ENCODE measurements around the gene EGFL8. TPM values are rescaled to one million over a fixed set of nuclear protein-coding genes. Genes with fewer than 3 reads are reported as not detected.

EGFL8 gene
- total and polyA plus RNA-seq, 9 of the 15 experiments (the other 6 are each of a cell fraction or from before 2014, with no cell fraction given): 2.2 to 47.4 (median 14.2) TPM

GRCh38 chr6:32167761-32168262 is 3.4 kb downstream of the EGFL8 start (continued):
- no peak for TF ChIP-seq GABPB2 (CRISPR knock-in tag; conservative IDR thresholded peaks at IDR 0.05)
- no peak for TF ChIP-seq ZBTB49 (CRISPR knock-in tag; IDR thresholded peaks at IDR 0.05; ENCODE audit: borderline replicate concordance)
- no peak for TF ChIP-seq LARP7 (IDR thresholded peaks at IDR 0.05)
- TF ChIP-seq RBM22 (IDR thresholded peaks at IDR 0.05; ENCODE audit: low read depth, low read length, poor library complexity, severe bottlenecking): no peak
- TF ChIP-seq, protein P1, sequence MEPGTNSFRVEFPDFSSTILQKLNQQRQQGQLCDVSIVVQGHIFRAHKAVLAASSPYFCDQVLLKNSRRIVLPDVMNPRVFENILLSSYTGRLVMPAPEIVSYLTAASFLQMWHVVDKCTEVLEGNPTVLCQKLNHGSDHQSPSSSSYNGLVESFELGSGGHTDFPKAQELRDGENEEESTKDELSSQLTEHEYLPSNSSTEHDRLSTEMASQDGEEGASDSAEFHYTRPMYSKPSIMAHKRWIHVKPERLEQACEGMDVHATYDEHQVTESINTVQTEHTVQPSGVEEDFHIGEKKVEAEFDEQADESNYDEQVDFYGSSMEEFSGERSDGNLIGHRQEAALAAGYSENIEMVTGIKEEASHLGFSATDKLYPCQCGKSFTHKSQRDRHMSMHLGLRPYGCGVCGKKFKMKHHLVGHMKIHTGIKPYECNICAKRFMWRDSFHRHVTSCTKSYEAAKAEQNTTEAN (CRISPR knock-in tag; IDR thresholded peaks at IDR 0.05): no peak
- TF ChIP-seq COPS2 (conservative IDR thresholded peaks at IDR 0.05): no peak
- no peak for TF ChIP-seq CEBPG (CRISPR knock-in tag; IDR thresholded peaks at IDR 0.05)
- TF ChIP-seq CEBPG (tag; conservative IDR thresholded peaks at IDR 0.05 in 1 of 2, IDR thresholded peaks at IDR 0.05 in 1 of 2): no peak
- peak; percentile 83 for TF ChIP-seq MYNN (IDR thresholded peaks at IDR 0.05)
- no peak for TF ChIP-seq MYNN (CRISPR knock-in tag; IDR thresholded peaks at IDR 0.05)
- TF ChIP-seq JUN (IDR thresholded peaks at IDR 0.05; ENCODE audit: borderline replicate concordance, low read depth, low read length): no peak
- TF ChIP-seq JUN (CRISPR knock-in tag; IDR thresholded peaks at IDR 0.05; ENCODE audit: borderline replicate concordance): no peak
- no peak for TF ChIP-seq RBM39 (optimal IDR thresholded peaks at IDR 0.05; ENCODE audit: low read depth, low read length)
- TF ChIP-seq MAFK (IDR thresholded peaks at IDR 0.05; ENCODE audit: low read length): no peak; the same call in 1 of the 2 replicates
- TF ChIP-seq ZBTB5 (IDR thresholded peaks at IDR 0.05): no peak
- TF ChIP-seq SMARCB1 (IDR thresholded peaks at IDR 0.05; ENCODE audit: insufficient read length, low read depth): no peak
- TF ChIP-seq ZNF316 (IDR thresholded peaks at IDR 0.05): no peak
- TF ChIP-seq ARID3A (IDR thresholded peaks at IDR 0.05; ENCODE audit: borderline replicate concordance, low read depth, low read length): peak; percentile 96
- no peak for TF ChIP-seq CTCFL (IDR thresholded peaks at IDR 0.05; ENCODE audit: borderline replicate concordance, insufficient read depth, low read depth, low read length, poor library complexity, severe bottlenecking)
- TF ChIP-seq ZNF184 (CRISPR knock-in tag; IDR thresholded peaks at IDR 0.05): no peak

Measured in K562 (cell line).